ENCODE measurements around the gene PPFIBP2. TPM values are rescaled to one million over a fixed set of nuclear protein-coding genes. Genes with fewer than 3 reads are reported as not detected.

The PPFIBP2 gene
- total and polyA plus RNA-seq, 2 of the 13 experiments (the other 11 are each of a cell fraction or from before 2014, with no cell fraction given) = 15.0 to 52.5 TPM

DNA sequence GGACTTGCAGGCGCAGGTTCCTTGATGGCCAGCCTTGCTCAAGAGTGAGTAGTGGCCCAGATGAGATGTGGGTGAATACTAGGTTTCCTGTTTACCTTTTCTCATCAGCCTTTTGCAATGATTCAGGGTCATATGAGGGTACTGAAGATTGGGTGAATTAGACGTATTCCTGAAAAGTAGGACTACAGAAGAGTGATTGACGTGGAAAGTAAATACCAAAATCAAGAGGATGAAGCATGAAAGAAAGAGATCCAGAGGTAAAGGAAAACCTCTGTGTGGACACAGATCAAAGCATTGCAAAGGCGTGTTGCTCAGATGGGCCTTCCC lies 99.6 kb downstream of the PPFIBP2 start (continued):
- TF ChIP-seq, protein P1, sequence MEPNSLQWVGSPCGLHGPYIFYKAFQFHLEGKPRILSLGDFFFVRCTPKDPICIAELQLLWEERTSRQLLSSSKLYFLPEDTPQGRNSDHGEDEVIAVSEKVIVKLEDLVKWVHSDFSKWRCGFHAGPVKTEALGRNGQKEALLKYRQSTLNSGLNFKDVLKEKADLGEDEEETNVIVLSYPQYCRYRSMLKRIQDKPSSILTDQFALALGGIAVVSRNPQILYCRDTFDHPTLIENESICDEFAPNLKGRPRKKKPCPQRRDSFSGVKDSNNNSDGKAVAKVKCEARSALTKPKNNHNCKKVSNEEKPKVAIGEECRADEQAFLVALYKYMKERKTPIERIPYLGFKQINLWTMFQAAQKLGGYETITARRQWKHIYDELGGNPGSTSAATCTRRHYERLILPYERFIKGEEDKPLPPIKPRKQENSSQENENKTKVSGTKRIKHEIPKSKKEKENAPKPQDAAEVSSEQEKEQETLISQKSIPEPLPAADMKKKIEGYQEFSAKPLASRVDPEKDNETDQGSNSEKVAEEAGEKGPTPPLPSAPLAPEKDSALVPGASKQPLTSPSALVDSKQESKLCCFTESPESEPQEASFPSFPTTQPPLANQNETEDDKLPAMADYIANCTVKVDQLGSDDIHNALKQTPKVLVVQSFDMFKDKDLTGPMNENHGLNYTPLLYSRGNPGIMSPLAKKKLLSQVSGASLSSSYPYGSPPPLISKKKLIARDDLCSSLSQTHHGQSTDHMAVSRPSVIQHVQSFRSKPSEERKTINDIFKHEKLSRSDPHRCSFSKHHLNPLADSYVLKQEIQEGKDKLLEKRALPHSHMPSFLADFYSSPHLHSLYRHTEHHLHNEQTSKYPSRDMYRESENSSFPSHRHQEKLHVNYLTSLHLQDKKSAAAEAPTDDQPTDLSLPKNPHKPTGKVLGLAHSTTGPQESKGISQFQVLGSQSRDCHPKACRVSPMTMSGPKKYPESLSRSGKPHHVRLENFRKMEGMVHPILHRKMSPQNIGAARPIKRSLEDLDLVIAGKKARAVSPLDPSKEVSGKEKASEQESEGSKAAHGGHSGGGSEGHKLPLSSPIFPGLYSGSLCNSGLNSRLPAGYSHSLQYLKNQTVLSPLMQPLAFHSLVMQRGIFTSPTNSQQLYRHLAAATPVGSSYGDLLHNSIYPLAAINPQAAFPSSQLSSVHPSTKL (CRISPR knock-in tag; IDR thresholded peaks at IDR 0.05) = peak; percentile 62; the same call in 1 of the 2 replicates
- TF ChIP-seq ZNF605 (CRISPR knock-in tag; IDR thresholded peaks at IDR 0.05) (no peak), ZSCAN25 (CRISPR knock-in tag; IDR thresholded peaks at IDR 0.05) (no peak), NCOA2 (CRISPR knock-in tag; IDR thresholded peaks at IDR 0.05) (peak; percentile 43; the same call in 1 of the 2 replicates), FOXK1 (CRISPR knock-in tag; IDR thresholded peaks at IDR 0.05; ENCODE audit: borderline replicate concordance, low read depth) (peak; percentile 72; the same call in 1 of the 2 replicates), GTF3A (CRISPR knock-in tag; conservative IDR thresholded peaks at IDR 0.05) (no peak), HHEX (CRISPR knock-in tag; IDR thresholded peaks at IDR 0.05) (no peak), NFKB2 (CRISPR knock-in tag; IDR thresholded peaks at IDR 0.05; ENCODE audit: borderline replicate concordance) (no peak), ZNF546 (CRISPR knock-in tag; conservative IDR thresholded peaks at IDR 0.05) (no peak), ZNF510 (CRISPR knock-in tag; IDR thresholded peaks at IDR 0.05; ENCODE audit: low read depth) (no peak), HMG20A (CRISPR knock-in tag; IDR thresholded peaks at IDR 0.05; ENCODE audit: borderline replicate concordance) (peak; percentile 80; the same call in 1 of the 2 replicates), ZNF274 (CRISPR knock-in tag; IDR thresholded peaks at IDR 0.05) (no peak), AGO1 (IDR thresholded peaks at IDR 0.05; ENCODE audit: low read depth, low read length, poor library complexity, severe bottlenecking) (no peak), KLF6 (CRISPR knock-in tag; IDR thresholded peaks at IDR 0.05) (no peak), ZNF644 (CRISPR knock-in tag; IDR thresholded peaks at IDR 0.05; ENCODE audit: low read depth) (no peak)
- TF ChIP-seq, protein P2, sequence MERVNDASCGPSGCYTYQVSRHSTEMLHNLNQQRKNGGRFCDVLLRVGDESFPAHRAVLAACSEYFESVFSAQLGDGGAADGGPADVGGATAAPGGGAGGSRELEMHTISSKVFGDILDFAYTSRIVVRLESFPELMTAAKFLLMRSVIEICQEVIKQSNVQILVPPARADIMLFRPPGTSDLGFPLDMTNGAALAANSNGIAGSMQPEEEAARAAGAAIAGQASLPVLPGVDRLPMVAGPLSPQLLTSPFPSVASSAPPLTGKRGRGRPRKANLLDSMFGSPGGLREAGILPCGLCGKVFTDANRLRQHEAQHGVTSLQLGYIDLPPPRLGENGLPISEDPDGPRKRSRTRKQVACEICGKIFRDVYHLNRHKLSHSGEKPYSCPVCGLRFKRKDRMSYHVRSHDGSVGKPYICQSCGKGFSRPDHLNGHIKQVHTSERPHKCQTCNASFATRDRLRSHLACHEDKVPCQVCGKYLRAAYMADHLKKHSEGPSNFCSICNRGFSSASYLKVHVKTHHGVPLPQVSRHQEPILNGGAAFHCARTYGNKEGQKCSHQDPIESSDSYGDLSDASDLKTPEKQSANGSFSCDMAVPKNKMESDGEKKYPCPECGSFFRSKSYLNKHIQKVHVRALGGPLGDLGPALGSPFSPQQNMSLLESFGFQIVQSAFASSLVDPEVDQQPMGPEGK (CRISPR knock-in tag; IDR thresholded peaks at IDR 0.05) = 0 out of 2 replicates have a peak, but pooled peaks have one; percentile 10
- TF ChIP-seq, protein P3, sequence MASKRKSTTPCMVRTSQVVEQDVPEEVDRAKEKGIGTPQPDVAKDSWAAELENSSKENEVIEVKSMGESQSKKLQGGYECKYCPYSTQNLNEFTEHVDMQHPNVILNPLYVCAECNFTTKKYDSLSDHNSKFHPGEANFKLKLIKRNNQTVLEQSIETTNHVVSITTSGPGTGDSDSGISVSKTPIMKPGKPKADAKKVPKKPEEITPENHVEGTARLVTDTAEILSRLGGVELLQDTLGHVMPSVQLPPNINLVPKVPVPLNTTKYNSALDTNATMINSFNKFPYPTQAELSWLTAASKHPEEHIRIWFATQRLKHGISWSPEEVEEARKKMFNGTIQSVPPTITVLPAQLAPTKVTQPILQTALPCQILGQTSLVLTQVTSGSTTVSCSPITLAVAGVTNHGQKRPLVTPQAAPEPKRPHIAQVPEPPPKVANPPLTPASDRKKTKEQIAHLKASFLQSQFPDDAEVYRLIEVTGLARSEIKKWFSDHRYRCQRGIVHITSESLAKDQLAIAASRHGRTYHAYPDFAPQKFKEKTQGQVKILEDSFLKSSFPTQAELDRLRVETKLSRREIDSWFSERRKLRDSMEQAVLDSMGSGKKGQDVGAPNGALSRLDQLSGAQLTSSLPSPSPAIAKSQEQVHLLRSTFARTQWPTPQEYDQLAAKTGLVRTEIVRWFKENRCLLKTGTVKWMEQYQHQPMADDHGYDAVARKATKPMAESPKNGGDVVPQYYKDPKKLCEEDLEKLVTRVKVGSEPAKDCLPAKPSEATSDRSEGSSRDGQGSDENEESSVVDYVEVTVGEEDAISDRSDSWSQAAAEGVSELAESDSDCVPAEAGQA (IDR thresholded peaks at IDR 0.05; ENCODE audit: low read depth) = no peak
- TF ChIP-seq, protein P3 (CRISPR knock-in tag; IDR thresholded peaks at IDR 0.05; ENCODE audit: borderline replicate concordance) = no peak
- TF ChIP-seq, protein P4, sequence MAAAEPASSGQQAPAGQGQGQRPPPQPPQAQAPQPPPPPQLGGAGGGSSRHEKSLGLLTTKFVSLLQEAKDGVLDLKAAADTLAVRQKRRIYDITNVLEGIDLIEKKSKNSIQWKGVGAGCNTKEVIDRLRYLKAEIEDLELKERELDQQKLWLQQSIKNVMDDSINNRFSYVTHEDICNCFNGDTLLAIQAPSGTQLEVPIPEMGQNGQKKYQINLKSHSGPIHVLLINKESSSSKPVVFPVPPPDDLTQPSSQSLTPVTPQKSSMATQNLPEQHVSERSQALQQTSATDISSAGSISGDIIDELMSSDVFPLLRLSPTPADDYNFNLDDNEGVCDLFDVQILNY (CRISPR knock-in tag; conservative IDR thresholded peaks at IDR 0.05) = no peak
